Mammary microvascular endothelial cell (primary cell): ENCODE data around the gene OR4D5. TPM values are rescaled to one million over a fixed set of nuclear protein-coding genes. Genes with fewer than 3 reads are reported as not detected.

Source experiments
- total RNA-seq: library from RNA; depleted of rRNA; stranded (reverse); fragments of >200 nt; gene quantifications from 2 replicates; pipeline ENCODE4 v1.2.3, GENCODE V29; 2015

Gene OR4D5
- total RNA-seq = not detected in 2 replicates

DNA sequence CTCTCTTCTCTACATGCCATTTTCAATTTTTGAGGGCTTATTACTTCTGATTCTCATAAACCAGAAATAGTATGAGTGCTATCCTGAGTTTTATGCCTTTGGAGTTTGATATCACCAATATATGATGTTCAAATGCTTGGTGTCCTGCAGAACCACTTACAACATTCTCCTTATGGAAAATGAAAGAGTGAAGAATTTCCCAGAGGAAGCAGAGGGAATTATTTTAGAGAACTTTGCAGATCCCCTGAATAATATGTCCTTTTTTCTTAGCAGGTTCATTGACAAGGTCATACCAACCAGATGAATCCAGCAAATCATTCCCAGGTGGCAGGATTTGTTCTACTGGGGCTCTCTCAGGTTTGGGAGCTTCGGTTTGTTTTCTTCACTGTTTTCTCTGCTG lies at the start of gene OR4D5:
TSS of gene OR4D5 (plus strand) at position 301 of the 400 bp plus-strand sequence. CDS start at position 301, 0 bp downstream.

DNA sequence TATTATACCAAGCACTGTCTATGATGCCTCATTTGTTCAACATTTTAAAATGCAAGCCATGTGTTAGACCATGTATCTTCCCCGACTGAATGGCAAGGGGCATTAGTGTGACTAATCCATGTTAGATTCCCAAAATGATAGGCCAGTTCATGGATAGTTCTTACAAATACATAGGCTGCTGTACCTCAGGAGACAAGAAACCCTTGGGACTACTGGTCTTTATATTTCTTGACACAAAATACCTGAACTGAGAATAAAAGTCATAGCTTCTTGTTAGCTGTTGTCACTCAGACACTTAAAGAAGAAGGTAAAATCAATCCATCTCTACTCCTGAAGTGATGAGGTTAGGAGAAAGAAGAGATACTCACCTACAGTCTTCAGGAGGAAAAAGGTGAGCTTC lies 37.5 kb upstream of the OR4D5 start, which contains the start of gene OR8D4:
TSS of gene OR8D4 (plus strand) at position 301 of the 400 bp plus-strand sequence. CDS start 4,265 bp downstream, outside the sequence.

DNA sequence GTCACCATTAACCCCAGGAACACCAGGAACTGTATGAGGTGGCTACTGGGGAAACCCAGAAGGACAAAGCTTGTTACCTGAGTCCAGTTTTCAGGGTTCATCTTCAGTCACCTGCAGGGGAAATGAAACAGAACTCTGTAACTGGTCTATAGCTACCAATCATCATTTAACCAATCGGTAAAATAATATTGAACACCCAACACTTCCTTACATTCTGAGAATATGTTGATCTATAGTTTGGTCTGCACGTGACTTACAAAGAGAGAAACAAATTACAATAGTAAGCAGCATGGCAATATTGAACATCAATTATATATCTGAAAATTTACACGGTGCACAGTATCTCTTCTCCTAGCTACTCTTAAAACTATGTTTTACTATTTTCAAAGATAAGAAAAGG lies 4.3 kb downstream of the OR4D5 start, which contains the start of gene OR6T1:
TSS of gene OR6T1 (minus strand) at position 101 of the 400 bp plus-strand sequence. CDS start at position 101, 0 bp downstream.

GRCh38 chr11:123977731-123978347 lies 38.4 kb downstream of the OR4D5 start, which contains the start of gene OR10S1:
OR10S1 (minus strand) TSS chr11:123977781; CDS start chr11:123977664, 117 bp downstream.

Other genes with a start within 250 kb of the OR4D5 start
- 5.0 and 7.6 TPM in 2 replicates for gene ZNF202, start 198.0 kb upstream of the OR4D5 start, total RNA-seq
- gene OR6X1, start 185.1 kb upstream of the OR4D5 start, total RNA-seq = not detected in 2 replicates
- gene OR6M1, start 133.3 kb upstream of the OR4D5 start, total RNA-seq = not detected in 2 replicates
- gene TMEM225, start 53.9 kb upstream of the OR4D5 start, total RNA-seq = not detected in 2 replicates
- not detected in 2 replicates for gene OR8D4, start 37.5 kb upstream of the OR4D5 start, total RNA-seq
- gene OR6T1, start 4.2 kb downstream of the OR4D5 start, total RNA-seq = not detected in 2 replicates
- gene OR10S1, start 38.2 kb downstream of the OR4D5 start, total RNA-seq = not detected in 2 replicates
- gene OR10G6, start 55.5 kb downstream of the OR4D5 start, total RNA-seq = not detected in 2 replicates
- gene OR10G4, start 73.4 kb downstream of the OR4D5 start, total RNA-seq = not detected in 2 replicates
- not detected in 2 replicates for gene OR10G9, start 83.4 kb downstream of the OR4D5 start, total RNA-seq
- not detected in 2 replicates for gene OR10G8, start 87.2 kb downstream of the OR4D5 start, total RNA-seq
- gene OR10G7, start 101.7 kb downstream of the OR4D5 start, total RNA-seq = not detected in 2 replicates
- 4.8 and 5.8 TPM in 2 replicates for gene VWA5A, start 175.8 kb downstream of the OR4D5 start, total RNA-seq
- gene OR10D3, start 243.7 kb downstream of the OR4D5 start, total RNA-seq = not detected in 2 replicates